ENCODE data around the gene LRRC53. TPM values are rescaled to one million over a fixed set of nuclear protein-coding genes. Genes with fewer than 3 reads are reported as not detected.

Gene LRRC53
- total and polyA plus RNA-seq, 2 experiments from 2014 or later = not detected

GRCh38 chr1:74470251-74470650 is 42.2 kb downstream of the LRRC53 start:
- H3K4me3 Mint-ChIP-seq = no peak overlapping the region
- H3K27ac Mint-ChIP-seq = no peak overlapping the region
- TF ChIP-seq JUNB (IDR thresholded peaks at IDR 0.05; ENCODE audit: unreplicated experiment) = no peak
- no peak for TF ChIP-seq NANOG (IDR thresholded peaks at IDR 0.05; ENCODE audit: borderline replicate concordance)
- TF ChIP-seq, protein P1, sequence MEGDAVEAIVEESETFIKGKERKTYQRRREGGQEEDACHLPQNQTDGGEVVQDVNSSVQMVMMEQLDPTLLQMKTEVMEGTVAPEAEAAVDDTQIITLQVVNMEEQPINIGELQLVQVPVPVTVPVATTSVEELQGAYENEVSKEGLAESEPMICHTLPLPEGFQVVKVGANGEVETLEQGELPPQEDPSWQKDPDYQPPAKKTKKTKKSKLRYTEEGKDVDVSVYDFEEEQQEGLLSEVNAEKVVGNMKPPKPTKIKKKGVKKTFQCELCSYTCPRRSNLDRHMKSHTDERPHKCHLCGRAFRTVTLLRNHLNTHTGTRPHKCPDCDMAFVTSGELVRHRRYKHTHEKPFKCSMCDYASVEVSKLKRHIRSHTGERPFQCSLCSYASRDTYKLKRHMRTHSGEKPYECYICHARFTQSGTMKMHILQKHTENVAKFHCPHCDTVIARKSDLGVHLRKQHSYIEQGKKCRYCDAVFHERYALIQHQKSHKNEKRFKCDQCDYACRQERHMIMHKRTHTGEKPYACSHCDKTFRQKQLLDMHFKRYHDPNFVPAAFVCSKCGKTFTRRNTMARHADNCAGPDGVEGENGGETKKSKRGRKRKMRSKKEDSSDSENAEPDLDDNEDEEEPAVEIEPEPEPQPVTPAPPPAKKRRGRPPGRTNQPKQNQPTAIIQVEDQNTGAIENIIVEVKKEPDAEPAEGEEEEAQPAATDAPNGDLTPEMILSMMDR (conservative IDR thresholded peaks at IDR 0.05; ENCODE audit: low read depth in 2 of 2) = no peak
- Histone ChIP-seq H3K27ac (ENCODE audit: low read depth) (no peak overlapping the region), H3K9me2 (ENCODE audit: insufficient read depth) (no peaks in the 10 kb centered on the region), H4K20me1 (replicated peaks; ENCODE audit: insufficient read depth) (no peaks in the 10 kb centered on the region), H3F3A (replicated peaks; ENCODE audit: low read depth) (no peaks in the 10 kb centered on the region), H3K27me3 (ENCODE audit: insufficient read depth) (no peaks in the 10 kb centered on the region), H3K36me3 (ENCODE audit: insufficient read depth) (no peaks in the 10 kb centered on the region), H3K4me3 (no peak overlapping the region), H3K4me1 (ENCODE audit: insufficient read depth) (peaks cover 7% of the 10 kb centered on the region), H3K79me2 (replicated peaks; ENCODE audit: insufficient read depth) (no peaks in the 10 kb centered on the region), H3K4me2 (no peak overlapping the region), H2AFZ (no peak overlapping the region)
- peaks cover 6% of the 10 kb centered on the region; the same call in 2 of the 3 replicates for H3K9me3 Mint-ChIP-seq
- ATAC-seq = no peak
- no peaks in the 10 kb centered on the region; the same call in 2 of the 3 replicates for H3K36me3 Mint-ChIP-seq (ENCODE audit: low read depth)
- H3K4me1 Mint-ChIP-seq = peaks cover 22% of the 10 kb centered on the region; the same call in 2 of the 3 replicates
- H3K27me3 Mint-ChIP-seq (ENCODE audit: insufficient read depth, low read depth, poor library complexity) = peaks cover 2% of the 10 kb centered on the region
- no peak for DNase-seq (ENCODE audit: low spot score)

GRCh38 chr1:74468982-74469603 is 43.3 kb downstream of the LRRC53 start:
- TF ChIP-seq, protein P1 (conservative IDR thresholded peaks at IDR 0.05; ENCODE audit: low read depth in 2 of 2) = peak; percentile 65 to 76
- TF ChIP-seq EZH2 (IDR thresholded peaks at IDR 0.05; ENCODE audit: low read depth, unreplicated experiment) (no peak), JUNB (IDR thresholded peaks at IDR 0.05; ENCODE audit: unreplicated experiment) (no peak), STAT1 (IDR thresholded peaks at IDR 0.05; ENCODE audit: unreplicated experiment) (no peak), NANOG (IDR thresholded peaks at IDR 0.05; ENCODE audit: borderline replicate concordance) (no peak)
- DNase-seq (ENCODE audit: low spot score) (peak; percentile 77), ATAC-seq (peak; percentile 26; the same call in 1 of the 3 replicates)
- Mint-ChIP-seq H3K4me3 (no peak overlapping the region), H3K4me1 (peaks cover 22% of the 10 kb centered on the region; the same call in 2 of the 3 replicates), H3K9me3 (peaks cover 15% of the 10 kb centered on the region), H3K27me3 (ENCODE audit: insufficient read depth, low read depth, poor library complexity) (peaks cover 2% of the 10 kb centered on the region), H3K36me3 (ENCODE audit: low read depth) (peaks cover 4% of the 10 kb centered on the region; the same call in 2 of the 3 replicates), H3K27ac (no peak overlapping the region)
- no peaks in the 10 kb centered on the region for H4K20me1 ChIP-seq (replicated peaks; ENCODE audit: insufficient read depth)
- H3K4me1 ChIP-seq (ENCODE audit: insufficient read depth) = peaks cover 7% of the 10 kb centered on the region
- no peaks in the 10 kb centered on the region for H3K9me2 ChIP-seq (ENCODE audit: insufficient read depth)
- H3K4me2 ChIP-seq = no peak overlapping the region
- H3K36me3 ChIP-seq (ENCODE audit: insufficient read depth) = no peaks in the 10 kb centered on the region
- H3K27ac ChIP-seq (ENCODE audit: low read depth) = no peak overlapping the region
- H2AFZ ChIP-seq = no peak overlapping the region
- H3K4me3 ChIP-seq = no peak overlapping the region
- no peaks in the 10 kb centered on the region for H3F3A ChIP-seq (replicated peaks; ENCODE audit: low read depth)
- H3K27me3 ChIP-seq (ENCODE audit: insufficient read depth) = no peaks in the 10 kb centered on the region
- no peaks in the 10 kb centered on the region for H3K79me2 ChIP-seq (replicated peaks; ENCODE audit: insufficient read depth)
